Measurements from ENCODE around the gene EYS.

Gene EYS

GRCh38 chr6:64817525-64817924 lies 889.5 kb downstream of the EYS start:
- TF ChIP-seq TOX (CRISPR knock-in tag; IDR thresholded peaks at IDR 0.05; ENCODE audit: borderline replicate concordance) (no peak), SNAI2 (CRISPR knock-in tag; IDR thresholded peaks at IDR 0.05) (no peak), CSDC2 (CRISPR knock-in tag; IDR thresholded peaks at IDR 0.05) (no peak), POU6F1 (CRISPR knock-in tag; IDR thresholded peaks at IDR 0.05; ENCODE audit: borderline replicate concordance, low read depth) (no peak), GLIS3 (CRISPR knock-in tag; IDR thresholded peaks at IDR 0.05) (no peak), RARB (CRISPR knock-in tag; IDR thresholded peaks at IDR 0.05) (no peak), PATZ1 (CRISPR knock-in tag; IDR thresholded peaks at IDR 0.05; ENCODE audit: borderline replicate concordance) (no peak), ISL1 (CRISPR knock-in tag; IDR thresholded peaks at IDR 0.05) (no peak), ZNF8 (CRISPR knock-in tag; IDR thresholded peaks at IDR 0.05) (no peak), TSHZ2 (CRISPR knock-in tag; IDR thresholded peaks at IDR 0.05) (no peak), ZNF565 (CRISPR knock-in tag; conservative IDR thresholded peaks at IDR 0.05; ENCODE audit: low read depth) (no peak), ZFP3 (CRISPR knock-in tag; IDR thresholded peaks at IDR 0.05) (no peak), ESRRG (CRISPR knock-in tag; IDR thresholded peaks at IDR 0.05) (no peak), CREB5 (CRISPR knock-in tag; IDR thresholded peaks at IDR 0.05; ENCODE audit: low read depth) (no peak)

GRCh38 chr6:64815718-64816117 lies 891.3 kb downstream of the EYS start:
- no peak for TF ChIP-seq ISL1 (CRISPR knock-in tag; IDR thresholded peaks at IDR 0.05)
- TF ChIP-seq RARB (CRISPR knock-in tag; IDR thresholded peaks at IDR 0.05): no peak
- no peak for TF ChIP-seq BACH2 (CRISPR knock-in tag; IDR thresholded peaks at IDR 0.05; ENCODE audit: borderline replicate concordance)

More at GRCh38 chr6:64817525-64817924, 889.5 kb downstream of the EYS start:
- no peak for ATAC-seq

GRCh38 chr6:64812138-64812537 lies 894.9 kb downstream of the EYS start:
- no peak for ATAC-seq
- TF ChIP-seq BACH2 (CRISPR knock-in tag; IDR thresholded peaks at IDR 0.05; ENCODE audit: borderline replicate concordance) (no peak), ZNF70 (CRISPR knock-in tag; IDR thresholded peaks at IDR 0.05) (no peak), ISL1 (CRISPR knock-in tag; IDR thresholded peaks at IDR 0.05) (no peak), RARB (CRISPR knock-in tag; IDR thresholded peaks at IDR 0.05) (no peak), GLIS3 (CRISPR knock-in tag; IDR thresholded peaks at IDR 0.05) (no peak), ZFP30 (CRISPR knock-in tag; IDR thresholded peaks at IDR 0.05) (no peak), ZFP3 (CRISPR knock-in tag; IDR thresholded peaks at IDR 0.05) (no peak), PPARA (CRISPR knock-in tag; IDR thresholded peaks at IDR 0.05; ENCODE audit: borderline replicate concordance) (no peak), ZNF8 (CRISPR knock-in tag; IDR thresholded peaks at IDR 0.05) (no peak), TSHZ2 (CRISPR knock-in tag; IDR thresholded peaks at IDR 0.05) (no peak), ZC3H10 (CRISPR knock-in tag; IDR thresholded peaks at IDR 0.05) (no peak), CSDC2 (CRISPR knock-in tag; IDR thresholded peaks at IDR 0.05) (no peak), ESRRG (CRISPR knock-in tag; IDR thresholded peaks at IDR 0.05) (no peak), SNAI2 (CRISPR knock-in tag; IDR thresholded peaks at IDR 0.05) (no peak), ZNF565 (CRISPR knock-in tag; conservative IDR thresholded peaks at IDR 0.05; ENCODE audit: low read depth) (no peak), POU6F1 (CRISPR knock-in tag; IDR thresholded peaks at IDR 0.05; ENCODE audit: borderline replicate concordance, low read depth) (no peak), ARNTL (CRISPR knock-in tag; IDR thresholded peaks at IDR 0.05; ENCODE audit: borderline replicate concordance, low read depth) (no peak)

More at GRCh38 chr6:64815718-64816117, 891.3 kb downstream of the EYS start:
- no peak for ATAC-seq

Measured in SK-N-SH treated with all-trans-retinoic acid at 6 μM for 48 hours (cell line).